HCT116 (cell line): Measurements from ENCODE around the gene GXYLT2. TPM values are rescaled to one million over a fixed set of nuclear protein-coding genes. Genes with fewer than 3 reads are reported as not detected.
A peak's percentile ranks its signal among the peaks of the same experiment; 100 is the strongest.

Experiments
- ATAC-seq: fragments of 200-7000 bp; cut with Tn5 transposase; 2 replicates; pipeline ENCODE4 v1.9.1; 2020; ENCODE audit warnings: mild to moderate bottlenecking, moderate library complexity
- BruUV-seq: library from RNA; stranded (reverse); fragments of 400-500 nt; replicated peaks from 2 replicates; lab custom pipeline; 2021; lab: Mats Ljungman, UMichigan
- CTCF ChIA-PET: fragments of 300-600 bp; sonication (Branson Sonifier 250); formaldehyde crosslinking; loops from one replicate; lab custom pipeline; 2021; ENCODE audit warnings: antibody characterized with exemption; lab: Charles Lee
- POLR2A ChIA-PET: fragments of 300-600, 350-600 bp; sonication (Branson Sonifier 250); formaldehyde crosslinking; loops from one replicate; lab custom pipeline; 2021; ENCODE audit warnings: antibody characterized with exemption; lab: Charles Lee
- RAD21 ChIA-PET, 2 experiments: fragments of 300-600 bp; sonication (Branson Sonifier 250); formaldehyde crosslinking; loops; one replicate each; lab custom pipeline; 2023; ENCODE audit warnings: low total read pairs in 2 of 2; ENCODE audit not compliant: uncharacterized antibody in 2 of 2, unreplicated experiment in 2 of 2, low non-redundant PET in 1 of 2; lab: Charles Lee
- DNase-seq: peaks from one replicate; pipeline ENCODE4 v3.0.0-alpha.2; 2010; ENCODE audit warnings: low read depth, low spot score
- H2AFZ ChIP-seq: fragments of 200-600 bp; shearing (Covaris generic), sonication (generic); 2 replicates; pipeline ENCODE4 v1.6.1; 2017; ENCODE audit warnings: low read depth, mixed run types, mixed read lengths, antibody characterized with exemption, low read length; ENCODE audit not compliant: poor library complexity, severe bottlenecking
- H3K27ac ChIP-seq: 2 replicates; pipeline ENCODE4 v1.5.1; 2012; ENCODE audit warnings: low read depth, low read length
- H3K27me3 ChIP-seq: fragments of 200-600 bp; sonication (generic); 2 replicates; pipeline ENCODE4 v1.6.1; 2016; ENCODE audit warnings: mixed run types, low read length, mixed read lengths; ENCODE audit not compliant: insufficient read depth
- H3K36me3 ChIP-seq, 2 experiments: fragments of 200-500 bp in 1 of 2; fragments of 200-600 bp in 1 of 2; sonication (Bioruptor generic) in 1 of 2; sonication (generic) in 1 of 2; 2 replicates each; pipeline versions ENCODE4 v1.5.1 to v1.6.1; 2014 to 2016; ENCODE audit warnings: low read length in 2 of 2, inconsistent platforms in 1 of 2, mixed read lengths in 1 of 2, mixed run types in 1 of 2; ENCODE audit not compliant: insufficient read depth in 2 of 2, control insufficient read depth in 1 of 2
- H3K4me1 ChIP-seq, 2 experiments: fragments of 200-600 bp in 1 of 2; sonication (generic) in 1 of 2; 2 replicates each; pipeline versions ENCODE4 v1.5.1 to v1.6.1; 2012 to 2017; ENCODE audit warnings: low read length in 2 of 2, inconsistent platforms in 1 of 2, mild to moderate bottlenecking in 1 of 2, mixed read lengths in 1 of 2, mixed run types in 1 of 2, moderate library complexity in 1 of 2; ENCODE audit not compliant: insufficient read depth in 2 of 2, control insufficient read depth in 1 of 2
- H3K4me2 ChIP-seq: fragments of 200-600 bp; sonication (generic); 2 replicates; pipeline ENCODE4 v1.6.1; 2017; ENCODE audit warnings: mixed run types, low read length, mixed read lengths
- H3K4me3 ChIP-seq, 2 experiments: fragments of 200-600 bp in 1 of 2; sonication (generic) in 1 of 2; replicated peaks in 1 of 2; 2 replicates each; pipeline ENCODE4 v1.5.1; 2011 to 2016; ENCODE audit warnings: low read length in 2 of 2, control low read depth in 1 of 2, low read depth in 1 of 2, mild to moderate bottlenecking in 1 of 2, mixed read lengths in 1 of 2, mixed run types in 1 of 2
- H3K79me2 ChIP-seq: fragments of 200-600 bp; sonication (generic); 2 replicates; pipeline ENCODE4 v1.6.1; 2017; ENCODE audit warnings: mild to moderate bottlenecking, mixed run types, low read length, moderate library complexity, mixed read lengths; ENCODE audit not compliant: insufficient read depth
- H3K9ac ChIP-seq: fragments of 200-600 bp; sonication (generic); 2 replicates; pipeline ENCODE4 v1.6.1; 2016; ENCODE audit warnings: low read length, mixed read lengths
- H3K9me2 ChIP-seq: fragments of 200-600 bp; sonication (generic), shearing (Covaris generic); 2 replicates; pipeline ENCODE4 v1.6.1; 2017; ENCODE audit warnings: mixed run types, mild to moderate bottlenecking, moderate library complexity; ENCODE audit not compliant: insufficient read depth
- H3K9me3 ChIP-seq, 2 experiments: fragments of 200-500 bp in 1 of 2; fragments of 200-600 bp in 1 of 2; sonication (Bioruptor generic) in 1 of 2; sonication (generic) in 1 of 2; 2 replicates each; pipeline ENCODE4 v1.6.1; 2014 to 2017; ENCODE audit warnings: low read length in 2 of 2, mixed read lengths in 2 of 2, inconsistent platforms in 1 of 2, low read depth in 1 of 2, mild to moderate bottlenecking in 1 of 2, mixed run types in 1 of 2, moderate library complexity in 1 of 2; ENCODE audit not compliant: control insufficient read depth in 1 of 2, insufficient read depth in 1 of 2
- H4K20me1 ChIP-seq: fragments of 200-600 bp; sonication (generic), shearing (Covaris generic); 2 replicates; pipeline ENCODE4 v1.6.1; 2017; ENCODE audit warnings: mixed run types, mild to moderate bottlenecking, moderate library complexity; ENCODE audit not compliant: insufficient read depth
- ATF3 ChIP-seq: IDR thresholded peaks from 2 replicates; pipeline ENCODE4 v1.6.1; 2012
- CEBPB ChIP-seq: IDR thresholded peaks from 2 replicates; pipeline ENCODE4 v1.6.1; 2012; ENCODE audit warnings: low read depth
- EGR1 ChIP-seq: IDR thresholded peaks from 2 replicates; pipeline ENCODE4 v1.6.1; 2012; ENCODE audit warnings: low read depth
- ELF1 ChIP-seq: IDR thresholded peaks from 2 replicates; pipeline ENCODE4 v1.6.1; 2012; ENCODE audit warnings: low read depth, borderline replicate concordance
- EZH2 ChIP-seq: fragments of 200-600 bp; sonication (generic); IDR thresholded peaks from 2 replicates; pipeline ENCODE4 v1.6.1; 2017; ENCODE audit warnings: antibody characterized with exemption, mixed run types
- EZH2phosphoT487 ChIP-seq: fragments of 200-600 bp; IDR thresholded peaks from 2 replicates; pipeline ENCODE4 v1.6.1; 2018; ENCODE audit warnings: antibody characterized with exemption, borderline replicate concordance
- FOSL1 ChIP-seq: IDR thresholded peaks from 2 replicates; pipeline ENCODE4 v1.6.1; 2012; ENCODE audit warnings: low read depth
- JUND ChIP-seq: IDR thresholded peaks from 2 replicates; pipeline ENCODE4 v1.6.1; 2012
- MAX ChIP-seq: IDR thresholded peaks from 2 replicates; pipeline ENCODE4 v1.6.1; 2012
- POLR2A ChIP-seq: IDR thresholded peaks from 2 replicates; pipeline ENCODE4 v1.7.0; 2011; ENCODE audit warnings: borderline replicate concordance; ENCODE audit not compliant: insufficient read depth, insufficient read length; ENCODE audit errors: extremely low read depth
- POLR2AphosphoS5 ChIP-seq: IDR thresholded peaks from 2 replicates; pipeline ENCODE4 v1.6.1; 2011; ENCODE audit warnings: mild to moderate bottlenecking, low read depth, low read length, moderate library complexity
- RAD21 ChIP-seq: IDR thresholded peaks from 2 replicates; pipeline ENCODE4 v1.6.1; 2012; ENCODE audit warnings: low read depth, mild to moderate bottlenecking
- SP1 ChIP-seq: IDR thresholded peaks from 2 replicates; pipeline ENCODE4 v1.6.1; 2012; ENCODE audit warnings: low read depth
- TCF7L2 ChIP-seq: IDR thresholded peaks from 2 replicates; pipeline ENCODE4 v1.7.0; 2011; ENCODE audit warnings: borderline replicate concordance, inconsistent platforms; ENCODE audit not compliant: insufficient read depth, insufficient read length; ENCODE audit errors: extremely low read depth
- YY1 ChIP-seq: IDR thresholded peaks from 2 replicates; pipeline ENCODE4 v1.6.1; 2011; ENCODE audit warnings: low read length, low read depth, moderate library complexity, mild to moderate bottlenecking; ENCODE audit not compliant: insufficient replicate concordance; ENCODE audit errors: extremely low read depth
- ZFX ChIP-seq: fragments of 450-650 bp; IDR thresholded peaks from 2 replicates; pipeline ENCODE4 v1.6.1; 2017
- intact Hi-C: fragments of 100-400 bp; cut with micrococcal nuclease; formaldehyde crosslinking; loops from 2 replicates; pipeline ENCODE4 v1.10.0; 2022
- total RNA-seq: library from RNA; stranded (reverse); gene quantifications from one replicate; pipeline ENCODE4 v1.2.1, GENCODE V29; 2021; ENCODE audit not compliant: unreplicated experiment
- TF ChIP-seq, protein P1 (sequence below): IDR thresholded peaks from 2 replicates; pipeline ENCODE4 v1.6.1; 2012; ENCODE audit warnings: low read depth

The GXYLT2 gene
- total RNA-seq, 1 experiment from 2014 or later, result 5.6 TPM

DNA sequence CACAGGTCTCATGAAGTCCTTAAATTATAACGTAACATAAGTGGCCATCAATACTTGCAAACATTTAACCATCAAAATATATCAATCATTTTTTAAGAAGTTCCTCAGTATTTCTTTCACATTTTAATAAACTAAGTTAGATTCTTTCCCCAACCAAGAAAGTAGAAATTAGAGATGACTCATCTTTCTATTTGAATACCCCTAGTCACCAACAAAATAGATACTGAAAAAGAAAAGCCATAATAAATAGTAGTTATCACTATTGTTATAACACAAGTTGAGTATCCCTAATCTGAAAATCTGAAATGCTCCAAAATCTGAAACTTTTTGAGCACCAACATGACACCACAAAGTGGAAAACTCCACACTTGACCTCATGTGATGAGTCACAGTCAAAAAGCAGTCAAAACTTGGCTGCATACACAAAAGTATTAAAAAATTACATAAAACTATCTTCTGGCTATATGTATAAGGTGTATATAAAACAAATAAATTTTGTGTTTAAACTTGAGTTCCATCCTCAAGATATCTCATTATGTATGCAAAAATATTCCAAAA lies 43.3 kb upstream of the GXYLT2 start:
- ChIA-PET RAD21 (no interaction called here), POLR2A (no interaction called here), CTCF (no interaction called here)
- Histone ChIP-seq H2AFZ (no peak overlapping the region), H3K4me3 (no peak overlapping the region), H3K27ac (no peak overlapping the region), H3K4me1 (peaks cover 4 to 20% of the 10 kb centered on the region in 2 experiments), H3K9me3 (no peaks in the 10 kb centered on the region), H3K4me2 (no peak overlapping the region), H3K9ac (no peak overlapping the region), H4K20me1 (no peaks in the 10 kb centered on the region; the same call in 1 of the 2 replicates), H3K36me3 (peaks cover 14 to 16% of the 10 kb centered on the region in 2 experiments; a peak in 3 of 4 replicates), H3K27me3 (no peaks in the 10 kb centered on the region), H3K9me2 (no peaks in the 10 kb centered on the region), H3K79me2 (peaks cover 54% of the 10 kb centered on the region)
- ATAC-seq, result no peak
- intact Hi-C loops, result no loop called here
- no peak for TF ChIP-seq CEBPB
- TF ChIP-seq FOSL1, result no peak
- no peak for TF ChIP-seq JUND
- TF ChIP-seq ZFX, result no peak
- no peak for TF ChIP-seq RAD21
- no peak for TF ChIP-seq ATF3
- no peak for TF ChIP-seq EZH2
- BruUV-seq, result no TSS peak
- DNase-seq, result no peak

- Histone ChIP-seq H2AFZ (no peak overlapping the region), H3K9ac (no peak overlapping the region), H4K20me1 (no peaks in the 10 kb centered on the region; the same call in 1 of the 2 replicates), H3K4me3 (no peak overlapping the region), H3K36me3 (peaks cover 7 to 9% of the 10 kb centered on the region in 2 experiments; a peak in 3 of 4 replicates), H3K4me1 (peaks cover 4 to 21% of the 10 kb centered on the region in 2 experiments), H3K9me2 (no peaks in the 10 kb centered on the region), H3K79me2 (peaks cover 54% of the 10 kb centered on the region), H3K9me3 (no peaks in the 10 kb centered on the region), H3K27ac (no peak overlapping the region), H3K27me3 (no peaks in the 10 kb centered on the region), H3K4me2 (peak overlapping the region; percentile 98; the same call in 1 of the 2 replicates)
- ATAC-seq, result no peak
- intact Hi-C loops, result no loop called here
- POLR2A ChIA-PET, result no interaction called here
- RAD21 ChIA-PET, result no interaction called here
- no peak for DNase-seq
- BruUV-seq, result no TSS peak
- CTCF ChIA-PET, result interaction anchor here (0.7 kb wide), 1 partner anchor 198 kb away, joined by 3 read pairs; no protein-coding TSS in a partner anchor
- no peak for TF ChIP-seq EGR1
- no peak for TF ChIP-seq EZH2phosphoT487
- no peak for TF ChIP-seq SP1
- no peak for TF ChIP-seq MAX
- TF ChIP-seq ELF1, result no peak
- no peak for TF ChIP-seq JUND
- TF ChIP-seq POLR2AphosphoS5, result no peak
- TF ChIP-seq POLR2A, result no peak
- TF ChIP-seq ZFX, result no peak
- no peak for TF ChIP-seq RAD21
- TF ChIP-seq EZH2, result no peak
- TF ChIP-seq TCF7L2, result no peak
- TF ChIP-seq YY1, result no peak
- TF ChIP-seq, protein P1, sequence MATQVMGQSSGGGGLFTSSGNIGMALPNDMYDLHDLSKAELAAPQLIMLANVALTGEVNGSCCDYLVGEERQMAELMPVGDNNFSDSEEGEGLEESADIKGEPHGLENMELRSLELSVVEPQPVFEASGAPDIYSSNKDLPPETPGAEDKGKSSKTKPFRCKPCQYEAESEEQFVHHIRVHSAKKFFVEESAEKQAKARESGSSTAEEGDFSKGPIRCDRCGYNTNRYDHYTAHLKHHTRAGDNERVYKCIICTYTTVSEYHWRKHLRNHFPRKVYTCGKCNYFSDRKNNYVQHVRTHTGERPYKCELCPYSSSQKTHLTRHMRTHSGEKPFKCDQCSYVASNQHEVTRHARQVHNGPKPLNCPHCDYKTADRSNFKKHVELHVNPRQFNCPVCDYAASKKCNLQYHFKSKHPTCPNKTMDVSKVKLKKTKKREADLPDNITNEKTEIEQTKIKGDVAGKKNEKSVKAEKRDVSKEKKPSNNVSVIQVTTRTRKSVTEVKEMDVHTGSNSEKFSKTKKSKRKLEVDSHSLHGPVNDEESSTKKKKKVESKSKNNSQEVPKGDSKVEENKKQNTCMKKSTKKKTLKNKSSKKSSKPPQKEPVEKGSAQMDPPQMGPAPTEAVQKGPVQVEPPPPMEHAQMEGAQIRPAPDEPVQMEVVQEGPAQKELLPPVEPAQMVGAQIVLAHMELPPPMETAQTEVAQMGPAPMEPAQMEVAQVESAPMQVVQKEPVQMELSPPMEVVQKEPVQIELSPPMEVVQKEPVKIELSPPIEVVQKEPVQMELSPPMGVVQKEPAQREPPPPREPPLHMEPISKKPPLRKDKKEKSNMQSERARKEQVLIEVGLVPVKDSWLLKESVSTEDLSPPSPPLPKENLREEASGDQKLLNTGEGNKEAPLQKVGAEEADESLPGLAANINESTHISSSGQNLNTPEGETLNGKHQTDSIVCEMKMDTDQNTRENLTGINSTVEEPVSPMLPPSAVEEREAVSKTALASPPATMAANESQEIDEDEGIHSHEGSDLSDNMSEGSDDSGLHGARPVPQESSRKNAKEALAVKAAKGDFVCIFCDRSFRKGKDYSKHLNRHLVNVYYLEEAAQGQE, result no peak
These were observed 41.7 kb upstream of the GXYLT2 start for GRCh38 chr3:72846166-72846565.
